Measurements from ENCODE around the gene CNTNAP2. TPM values are rescaled to one million over a fixed set of nuclear protein-coding genes. Genes with fewer than 3 reads are reported as not detected.

Gene CNTNAP2
- total and polyA plus RNA-seq, 2 of the 13 experiments (the other 11 are each of a cell fraction or from before 2014, with no cell fraction given): 0.40 to 0.42 TPM

GRCh38 chr7:146175716-146176115 is 59.1 kb downstream of the CNTNAP2 start:
- no peak for ATAC-seq
- no peaks in the 10 kb centered on the region for H3K36me3 ChIP-seq (replicated peaks in 1 of 2; ENCODE audit: control insufficient read depth in 1 of 2, insufficient read depth in 2 of 2, low read length in 2 of 2)
- TF ChIP-seq NCOA1 (CRISPR knock-in tag; IDR thresholded peaks at IDR 0.05) (no peak), CEBPB (IDR thresholded peaks at IDR 0.05; ENCODE audit: borderline replicate concordance, low read depth, low read length) (peak; percentile 53; the same call in 1 of the 2 replicates), ZNF574 (CRISPR knock-in tag; IDR thresholded peaks at IDR 0.05) (no peak), ZNF317 (CRISPR knock-in tag; IDR thresholded peaks at IDR 0.05) (no peak), TP53 (CRISPR knock-in tag; conservative IDR thresholded peaks at IDR 0.05) (no peak)
- in situ Hi-C loops (cut with HindIII; ENCODE audit: extremely low pct_ligation_motif_present, low pct_unique_long_range_greater_than_20kb) (no loop called here), intact Hi-C loops (cut with micrococcal nuclease; ENCODE audit: unreplicated experiment) (no loop called here)
- H3K27ac ChIP-seq (ENCODE audit: extremely low read length, insufficient read depth, low read length): no peak overlapping the region
- peaks cover 65% of the 10 kb centered on the region for H3K9me3 ChIP-seq (ENCODE audit: low read length)
- H2AFZ ChIP-seq (ENCODE audit: low read length): no peak overlapping the region
- no peak overlapping the region for H3K4me3 ChIP-seq (replicated peaks in 1 of 3; ENCODE audit: insufficient read depth in 1 of 3, low read depth in 2 of 3, low read length in 3 of 3)
- H3K79me2 ChIP-seq (ENCODE audit: insufficient read depth, low read length): no peaks in the 10 kb centered on the region
- H3K27me3 ChIP-seq (ENCODE audit: control insufficient read depth in 1 of 2, insufficient read depth in 2 of 2, low read length in 2 of 2): no peaks in the 10 kb centered on the region
- FAIRE-seq: no peak
- ChIA-PET POLR2A (no interaction called here), CTCF (ENCODE audit: low intra/inter-chr PET ratio, low total read pairs) (no interaction called here)
- WGBS (ENCODE audit: low lambda C conversion rate): 1% methylated on average over 2 of the region's 2 CpGs
- H3K9ac ChIP-seq (ENCODE audit: insufficient read depth, low read depth, low read length): no peak overlapping the region
- DNase-seq (ENCODE audit: low spot score): no peak
- H3K4me1 ChIP-seq (ENCODE audit: insufficient read depth, low read length): no peaks in the 10 kb centered on the region
- H4K20me1 ChIP-seq (ENCODE audit: insufficient read depth, low read length): no peaks in the 10 kb centered on the region
- no peak overlapping the region for H3K4me2 ChIP-seq (ENCODE audit: low read depth, low read length)
- no TSS peak for BruUV-seq (replicated peaks)

- H3K4me3 ChIP-seq (replicated peaks in 1 of 3; ENCODE audit: insufficient read depth in 1 of 3, low read depth in 2 of 3, low read length in 3 of 3): no peak overlapping the region
- no peaks in the 10 kb centered on the region for H4K20me1 ChIP-seq (ENCODE audit: insufficient read depth, low read length)
- H3K27me3 ChIP-seq (ENCODE audit: control insufficient read depth in 1 of 2, insufficient read depth in 2 of 2, low read length in 2 of 2): no peaks in the 10 kb centered on the region
- H3K9ac ChIP-seq (ENCODE audit: insufficient read depth, low read depth, low read length): no peak overlapping the region
- no peak overlapping the region for H2AFZ ChIP-seq (ENCODE audit: low read length)
- BruUV-seq (replicated peaks): no TSS peak
- peaks cover 69% of the 10 kb centered on the region for H3K9me3 ChIP-seq (ENCODE audit: low read length)
- H3K79me2 ChIP-seq (ENCODE audit: insufficient read depth, low read length): no peaks in the 10 kb centered on the region
- H3K36me3 ChIP-seq (replicated peaks in 1 of 2; ENCODE audit: control insufficient read depth in 1 of 2, insufficient read depth in 2 of 2, low read length in 2 of 2): no peaks in the 10 kb centered on the region
- no peaks in the 10 kb centered on the region for H3K4me1 ChIP-seq (ENCODE audit: insufficient read depth, low read length)
- intact Hi-C loops (cut with micrococcal nuclease; ENCODE audit: unreplicated experiment): no loop called here
- ATAC-seq: no peak
- no peak for FAIRE-seq
- no peak overlapping the region for H3K4me2 ChIP-seq (ENCODE audit: low read depth, low read length)
- ChIA-PET POLR2A (no interaction called here), CTCF (ENCODE audit: low intra/inter-chr PET ratio, low total read pairs) (no interaction called here)
- no peak for DNase-seq (ENCODE audit: low spot score)
- 14% methylated on average over 1 of the region's 1 CpG for WGBS (ENCODE audit: low lambda C conversion rate)
- in situ Hi-C loops (cut with HindIII; ENCODE audit: extremely low pct_ligation_motif_present, low pct_unique_long_range_greater_than_20kb): no loop called here
- no peak overlapping the region for H3K27ac ChIP-seq (ENCODE audit: extremely low read length, insufficient read depth, low read length)
- TF ChIP-seq SKI (IDR thresholded peaks at IDR 0.05; ENCODE audit: partially characterized antibody): no peak
- no peak for TF ChIP-seq NONO (IDR thresholded peaks at IDR 0.05)
- TF ChIP-seq NONO (CRISPR knock-in tag; conservative IDR thresholded peaks at IDR 0.05): no peak
- no peak for TF ChIP-seq CCAR2 (optimal IDR thresholded peaks at IDR 0.05; ENCODE audit: low read depth, low read length)
- TF ChIP-seq ZNF431 (CRISPR knock-in tag; IDR thresholded peaks at IDR 0.05; ENCODE audit: borderline replicate concordance, low read depth): no peak
- no peak for TF ChIP-seq ZNF772 (CRISPR knock-in tag; IDR thresholded peaks at IDR 0.05)
- no peak for TF ChIP-seq ELK4 (CRISPR knock-in tag; IDR thresholded peaks at IDR 0.05; ENCODE audit: borderline replicate concordance)
- no peak for TF ChIP-seq SIN3B (IDR thresholded peaks at IDR 0.05; ENCODE audit: low read length)
- TF ChIP-seq DDIT3 (CRISPR knock-in tag; IDR thresholded peaks at IDR 0.05): no peak
Observed at GRCh38 chr7:146176860-146177259, 60.3 kb downstream of the CNTNAP2 start.
